HL-60 (cell line): ENCODE measurements around the gene LCOR.

Experiments used
- CTCF ChIP-seq: IDR thresholded peaks from one replicate; pipeline ENCODE4 v1.5.1; 2011; ENCODE audit warnings: low read length, control low read depth, inconsistent platforms; ENCODE audit not compliant: insufficient read depth
- GABPA ChIP-seq: IDR thresholded peaks from 2 replicates; pipeline ENCODE4 v1.6.1; 2012; ENCODE audit warnings: low read depth
- POLR2AphosphoS5 ChIP-seq: IDR thresholded peaks from 2 replicates; pipeline ENCODE4 v1.6.1; 2012; ENCODE audit warnings: low read depth
- REST ChIP-seq: IDR thresholded peaks from 2 replicates; pipeline ENCODE4 v1.6.1; 2012; ENCODE audit warnings: low read depth; ENCODE audit not compliant: insufficient replicate concordance

GRCh38 chr10:96850113-96850512, 18.0 kb downstream of the LCOR start:
- TF ChIP-seq CTCF (no peak), GABPA (no peak), REST (no peak), POLR2AphosphoS5 (no peak)
